ENCODE data around the gene MACO1. TPM values are rescaled to one million over a fixed set of nuclear protein-coding genes. Genes with fewer than 3 reads are reported as not detected.
A peak's percentile ranks its signal among the peaks of the same experiment; 100 is the strongest.

The MACO1 gene
- total RNA-seq, 2 donors from 2014 or later, result 17.7 to 28.2 TPM

GRCh38 chr1:25517476-25518394 is 87.0 kb downstream of the MACO1 start:
- H3K4me1 ChIP-seq, result no peaks in the 10 kb centered on the region
- no peak overlapping the region for H3K27ac ChIP-seq
- no peak for TF ChIP-seq CTCF (IDR thresholded peaks at IDR 0.05)
- intact Hi-C loops (cut with DNase I), result no loop called here
- no peak overlapping the region for H3K4me3 ChIP-seq
- H3K9ac ChIP-seq (ENCODE audit: low read depth in 2 of 2, low read length in 2 of 2), result no peak overlapping the region
- no peaks in the 10 kb centered on the region for H3K27me3 ChIP-seq
- no peaks in the 10 kb centered on the region for H3K9me3 ChIP-seq
- H3K36me3 ChIP-seq, result no peaks in the 10 kb centered on the region
- DNase-seq, result no peak

- Histone ChIP-seq H3K4me3 (no peak overlapping the region), H3K27ac (no peak overlapping the region), H3K4me1 (no peaks in the 10 kb centered on the region), H3K36me3 (no peaks in the 10 kb centered on the region), H3K9me3 (no peaks in the 10 kb centered on the region), H3K9ac (ENCODE audit: low read depth in 2 of 2, low read length in 2 of 2) (no peak overlapping the region), H3K27me3 (no peaks in the 10 kb centered on the region)
- intact Hi-C loops (cut with DNase I), result loop anchor here (5.0 to 10.0 kb wide), 2 partner anchors 117 to 285 kb away; partner anchors contain the start of gene SELENON
- DNase-seq, result no peak
- TF ChIP-seq CTCF (IDR thresholded peaks at IDR 0.05), result no peak
These were observed 88.9 kb downstream of the MACO1 start for GRCh38 chr1:25519624-25520023.

- peak; percentile 90 for TF ChIP-seq CTCF (IDR thresholded peaks at IDR 0.05)
- H3K27ac ChIP-seq, result no peak overlapping the region
- no peaks in the 10 kb centered on the region for H3K27me3 ChIP-seq
- intact Hi-C loops (cut with DNase I), result loop anchor here (5.0 to 10.0 kb wide), 2 partner anchors 118 to 284 kb away; partner anchors contain the start of gene SELENON
- DNase-seq, result peak; percentile 64
- H3K36me3 ChIP-seq, result no peaks in the 10 kb centered on the region
- H3K4me3 ChIP-seq, result no peak overlapping the region
- H3K9me3 ChIP-seq, result no peaks in the 10 kb centered on the region
- no peak overlapping the region for H3K9ac ChIP-seq (ENCODE audit: low read depth in 2 of 2, low read length in 2 of 2)
- no peaks in the 10 kb centered on the region for H3K4me1 ChIP-seq
These were observed 89.9 kb downstream of the MACO1 start for GRCh38 chr1:25520446-25521061.

GRCh38 chr1:25522031-25522655 is 91.4 kb downstream of the MACO1 start:
- no peaks in the 10 kb centered on the region for H3K4me1 ChIP-seq
- no peaks in the 10 kb centered on the region for H3K9me3 ChIP-seq
- no peaks in the 10 kb centered on the region for H3K27me3 ChIP-seq
- intact Hi-C loops (cut with DNase I), result loop anchor here (5.0 to 10.0 kb wide), 2 partner anchors 120 to 283 kb away; partner anchors contain the start of gene SELENON
- H3K9ac ChIP-seq (ENCODE audit: low read depth in 2 of 2, low read length in 2 of 2), result no peak overlapping the region
- DNase-seq, result no peak
- TF ChIP-seq CTCF (IDR thresholded peaks at IDR 0.05), result no peak
- H3K36me3 ChIP-seq, result no peaks in the 10 kb centered on the region
- H3K4me3 ChIP-seq, result no peak overlapping the region
- no peak overlapping the region for H3K27ac ChIP-seq

GRCh38 chr1:25523542-25523941 is 92.8 kb downstream of the MACO1 start:
- DNase-seq, result no peak
- no peaks in the 10 kb centered on the region for H3K27me3 ChIP-seq
- H3K36me3 ChIP-seq, result no peaks in the 10 kb centered on the region
- intact Hi-C loops (cut with DNase I), result loop anchor here (5.0 to 10.0 kb wide), 2 partner anchors 121 to 281 kb away; partner anchors contain the start of gene SELENON
- no peaks in the 10 kb centered on the region for H3K9me3 ChIP-seq
- no peak overlapping the region for H3K27ac ChIP-seq
- TF ChIP-seq CTCF (IDR thresholded peaks at IDR 0.05), result no peak
- H3K4me3 ChIP-seq, result no peak overlapping the region
- no peaks in the 10 kb centered on the region for H3K4me1 ChIP-seq
- no peak overlapping the region for H3K9ac ChIP-seq (ENCODE audit: low read depth in 2 of 2, low read length in 2 of 2)
